Measurements from ENCODE around the gene MEX3D. TPM values are rescaled to one million over a fixed set of nuclear protein-coding genes. Genes with fewer than 3 reads are reported as not detected.

MEX3D gene
- total RNA-seq, 1 experiment from 2014 or later: 70.4 TPM

- H2AK5ac ChIP-seq (ENCODE audit: insufficient read length, low read length): no peak within 1 kb of the TSS
- no peaks in the 10 kb centered on the region for H3K79me1 ChIP-seq (ENCODE audit: insufficient read depth, low read depth, low read length, poor library complexity, severe bottlenecking)
- no peak within 1 kb of the TSS for H3K4me2 ChIP-seq (ENCODE audit: insufficient read depth, insufficient read length, low read length)
- H3K9ac ChIP-seq (ENCODE audit: extremely low read depth, insufficient read length, low read length): no peak within 1 kb of the TSS
- no peak; the same call in 2 of the 3 replicates for TF ChIP-seq CTCF (conservative IDR thresholded peaks at IDR 0.05)
- H2AFZ ChIP-seq (ENCODE audit: low read length): no peak within 1 kb of the TSS
- Mint-ChIP-seq H3K36me3 (ENCODE audit: insufficient read depth in 1 of 3, low read depth in 3 of 3) (no peaks in the 10 kb centered on the region), H3K27me3 (ENCODE audit: low read depth) (peaks cover 74% of the 10 kb centered on the region), H3K27ac (no peak within 1 kb of the TSS), H3K9me3 (peaks cover 0 to 13% of the 10 kb centered on the region in 2 experiments; a peak in 1 of 5 replicates), H3K4me1 (peaks cover 13 to 14% of the 10 kb centered on the region in 2 experiments), H3K4me3 (peak within 1 kb of the TSS; percentile 37 to 66)
- no peak within 1 kb of the TSS for H3K14ac ChIP-seq (ENCODE audit: insufficient read depth, low read length)
- H3K23ac ChIP-seq (ENCODE audit: insufficient read length, low read depth, low read length): no peak within 1 kb of the TSS
- H2BK5ac ChIP-seq (ENCODE audit: insufficient read length, low read length): no peak within 1 kb of the TSS
- H3K4ac ChIP-seq (ENCODE audit: low read depth, low read length): no peak within 1 kb of the TSS
- H4K20me1 ChIP-seq (ENCODE audit: control insufficient read depth, insufficient read depth, insufficient read length): no peaks in the 10 kb centered on the region
- H2BK20ac ChIP-seq (ENCODE audit: low read depth, low read length, poor library complexity, severe bottlenecking): no peak within 1 kb of the TSS
- no peaks in the 10 kb centered on the region for H3K79me2 ChIP-seq (ENCODE audit: insufficient read depth, low read length)
- no peak within 1 kb of the TSS for H2BK120ac ChIP-seq (ENCODE audit: low read depth, low read length, poor library complexity, severe bottlenecking)
- no peak within 1 kb of the TSS for H4K5ac ChIP-seq (ENCODE audit: insufficient read length, low read depth, low read length)
- no peaks in the 10 kb centered on the region for H3K27me3 ChIP-seq (ENCODE audit: insufficient read depth, low read length)
- no peak within 1 kb of the TSS for H3K18ac ChIP-seq (ENCODE audit: insufficient read length, low read depth, low read length)
- no CpG with 5 or more reads among the region's 78 CpGs for WGBS (ENCODE audit: extremely low coverage, insufficient read length, low lambda C conversion rate)
- no peak within 1 kb of the TSS for H4K91ac ChIP-seq (ENCODE audit: insufficient read length, low read depth, low read length)
- no peak within 1 kb of the TSS for H4K8ac ChIP-seq (replicated peaks; ENCODE audit: insufficient read length, low read depth, low read length)
- no peaks in the 10 kb centered on the region for H3K9me3 ChIP-seq (ENCODE audit: control insufficient read depth, low read depth, low read length)
- H2BK12ac ChIP-seq (ENCODE audit: insufficient read length, low read depth, low read length): no peak within 1 kb of the TSS
- no peaks in the 10 kb centered on the region for H3K23me2 ChIP-seq (ENCODE audit: insufficient read length, low read depth, low read length, poor library complexity, severe bottlenecking)
- H3K4me1 ChIP-seq (ENCODE audit: insufficient read depth, low read length): no peaks in the 10 kb centered on the region
- H3K56ac ChIP-seq (ENCODE audit: insufficient read length, low read depth, low read length): no peak within 1 kb of the TSS
- DNase-seq: peak; percentile 58
- no peak within 1 kb of the TSS for H3K27ac ChIP-seq (ENCODE audit: insufficient read length, low read depth, low read length)
- no peak within 1 kb of the TSS for H3T11ph ChIP-seq (ENCODE audit: low read length)
- no peak within 1 kb of the TSS for H2BK15ac ChIP-seq (ENCODE audit: low read depth, low read length)
Observed at GRCh38 chr19:1512671-1513498, 55.2 kb downstream of the MEX3D start, which contains the start of gene ADAMTSL5. TSS of gene ADAMTSL5 (minus strand) at chr19:1513019. CDS start at chr19:1510943, 2,076 bp downstream.
